ENCODE measurements around the gene FGF14.

FGF14 gene

GRCh38 chr13:102355251-102355650 lies 46.6 kb downstream of the FGF14 start:
- H3K4me1 ChIP-seq (ENCODE audit: control insufficient read depth in 2 of 2, insufficient read depth in 1 of 2, low read depth in 1 of 2, low read length in 2 of 2): peaks cover 0 to 2% of the 10 kb centered on the region in 2 donors
- H2BK120ac ChIP-seq (ENCODE audit: low read depth, low read length): no peak overlapping the region
- no peak overlapping the region for H4K91ac ChIP-seq (ENCODE audit: low read depth, low read length, poor library complexity)
- no peak overlapping the region for H3K23ac ChIP-seq (ENCODE audit: low read depth, low read length, poor library complexity)
- H2AFZ ChIP-seq (ENCODE audit: low read length): no peak overlapping the region
- H3K14ac ChIP-seq (ENCODE audit: low read length): no peak overlapping the region
- H3K9me3 ChIP-seq (replicated peaks in 1 of 2; ENCODE audit: control insufficient read depth in 2 of 2, insufficient read depth in 1 of 2, low read depth in 1 of 2, low read length in 2 of 2): peaks cover 3 to 5% of the 10 kb centered on the region in 2 donors
- H2AK5ac ChIP-seq (ENCODE audit: low read depth, low read length): no peak overlapping the region
- no peak overlapping the region for H3K4me2 ChIP-seq (ENCODE audit: insufficient read depth, low read length, poor library complexity, severe bottlenecking)
- H2BK5ac ChIP-seq (ENCODE audit: low read length): no peak overlapping the region
- no peaks in the 10 kb centered on the region for H3K79me1 ChIP-seq (ENCODE audit: low read depth, low read length)
- H3K4me3 ChIP-seq (ENCODE audit: low read length in 2 of 2): no peak overlapping the region
- no peaks in the 10 kb centered on the region for H3K36me3 ChIP-seq (replicated peaks in 1 of 2; ENCODE audit: control insufficient read depth in 2 of 2, insufficient read depth in 2 of 2, low read length in 2 of 2)
- H3K18ac ChIP-seq (ENCODE audit: low read length): no peak overlapping the region
- no peak overlapping the region for H3K9ac ChIP-seq (ENCODE audit: low read depth, low read length, poor library complexity)
- no peak for DNase-seq (ENCODE audit: low spot score)
- H3K27ac ChIP-seq (replicated peaks; ENCODE audit: low read length): no peak overlapping the region
- WGBS, 2 donors (ENCODE audit: extremely low coverage in 2 of 2, insufficient read length in 2 of 2, insufficient replicate concordance in 1 of 2): no CpG with 5 or more reads among the region's 3 CpGs
- no peak overlapping the region for H2BK12ac ChIP-seq (ENCODE audit: low read length)
- no peaks in the 10 kb centered on the region for H3K27me3 ChIP-seq (ENCODE audit: control insufficient read depth in 3 of 3, insufficient read depth in 3 of 3, low read depth in 1 of 3, low read length in 3 of 3)
- H4K8ac ChIP-seq (ENCODE audit: low read depth, low read length): no peak overlapping the region
- H2BK15ac ChIP-seq (ENCODE audit: low read length): no peak overlapping the region
- H3K4ac ChIP-seq (ENCODE audit: low read length): no peak overlapping the region

GRCh38 chr13:102354011-102354410 lies 47.8 kb downstream of the FGF14 start:
- Histone ChIP-seq H4K91ac (ENCODE audit: low read depth, low read length, poor library complexity) (no peak overlapping the region), H3K23ac (ENCODE audit: low read depth, low read length, poor library complexity) (no peak overlapping the region), H2BK15ac (ENCODE audit: low read length) (no peak overlapping the region), H3K9me3 (replicated peaks in 1 of 2; ENCODE audit: control insufficient read depth in 2 of 2, insufficient read depth in 1 of 2, low read depth in 1 of 2, low read length in 2 of 2) (peaks cover 3 to 5% of the 10 kb centered on the region in 2 donors), H2AFZ (ENCODE audit: low read length) (no peak overlapping the region), H2BK120ac (ENCODE audit: low read depth, low read length) (no peak overlapping the region), H3K4ac (ENCODE audit: low read length) (no peak overlapping the region), H4K8ac (ENCODE audit: low read depth, low read length) (no peak overlapping the region), H3K27me3 (ENCODE audit: control insufficient read depth in 3 of 3, insufficient read depth in 3 of 3, low read depth in 1 of 3, low read length in 3 of 3) (no peaks in the 10 kb centered on the region), H3K27ac (replicated peaks; ENCODE audit: low read length) (no peak overlapping the region), H3K4me3 (ENCODE audit: low read length in 2 of 2) (no peak overlapping the region), H2BK12ac (ENCODE audit: low read length) (no peak overlapping the region), H3K4me1 (ENCODE audit: control insufficient read depth in 2 of 2, insufficient read depth in 1 of 2, low read depth in 1 of 2, low read length in 2 of 2) (peaks cover 0 to 2% of the 10 kb centered on the region in 2 donors), H3K14ac (ENCODE audit: low read length) (no peak overlapping the region), H3K9ac (ENCODE audit: low read depth, low read length, poor library complexity) (no peak overlapping the region), H2BK5ac (ENCODE audit: low read length) (no peak overlapping the region), H3K79me1 (ENCODE audit: low read depth, low read length) (no peaks in the 10 kb centered on the region), H3K4me2 (ENCODE audit: insufficient read depth, low read length, poor library complexity, severe bottlenecking) (no peak overlapping the region), H3K36me3 (replicated peaks in 1 of 2; ENCODE audit: control insufficient read depth in 2 of 2, insufficient read depth in 2 of 2, low read length in 2 of 2) (no peaks in the 10 kb centered on the region), H3K18ac (ENCODE audit: low read length) (no peak overlapping the region), H2AK5ac (ENCODE audit: low read depth, low read length) (no peak overlapping the region)
- no CpG with 5 or more reads among the region's 1 CpG for WGBS, 2 donors (ENCODE audit: extremely low coverage in 2 of 2, insufficient read length in 2 of 2, insufficient replicate concordance in 1 of 2)
- DNase-seq (ENCODE audit: low spot score): no peak

GRCh38 chr13:102351521-102351920 lies 50.3 kb downstream of the FGF14 start:
- H3K9ac ChIP-seq (ENCODE audit: low read depth, low read length, poor library complexity): no peak overlapping the region

GRCh38 chr13:102347490-102347889 lies 54.4 kb downstream of the FGF14 start:
- Histone ChIP-seq H3K18ac (ENCODE audit: low read length) (no peak overlapping the region), H2BK15ac (ENCODE audit: low read length) (no peak overlapping the region), H2AFZ (ENCODE audit: low read length) (no peak overlapping the region), H3K9ac (ENCODE audit: low read depth, low read length, poor library complexity) (no peak overlapping the region), H3K27me3 (ENCODE audit: control insufficient read depth in 3 of 3, insufficient read depth in 3 of 3, low read depth in 1 of 3, low read length in 3 of 3) (no peaks in the 10 kb centered on the region), H3K4me2 (ENCODE audit: insufficient read depth, low read length, poor library complexity, severe bottlenecking) (no peak overlapping the region), H4K8ac (ENCODE audit: low read depth, low read length) (no peak overlapping the region), H3K4me3 (ENCODE audit: low read length in 2 of 2) (no peak overlapping the region), H3K79me1 (ENCODE audit: low read depth, low read length) (no peaks in the 10 kb centered on the region), H2AK5ac (ENCODE audit: low read depth, low read length) (no peak overlapping the region), H3K9me3 (replicated peaks in 1 of 2; ENCODE audit: control insufficient read depth in 2 of 2, insufficient read depth in 1 of 2, low read depth in 1 of 2, low read length in 2 of 2) (no peaks in the 10 kb centered on the region), H3K4me1 (ENCODE audit: control insufficient read depth in 2 of 2, insufficient read depth in 1 of 2, low read depth in 1 of 2, low read length in 2 of 2) (peaks cover 5 to 6% of the 10 kb centered on the region in 2 donors), H3K27ac (replicated peaks; ENCODE audit: low read length) (no peak overlapping the region), H2BK12ac (ENCODE audit: low read length) (no peak overlapping the region), H2BK5ac (ENCODE audit: low read length) (no peak overlapping the region), H3K14ac (ENCODE audit: low read length) (no peak overlapping the region), H3K4ac (ENCODE audit: low read length) (no peak overlapping the region), H3K23ac (ENCODE audit: low read depth, low read length, poor library complexity) (no peak overlapping the region), H3K36me3 (replicated peaks in 1 of 2; ENCODE audit: control insufficient read depth in 2 of 2, insufficient read depth in 2 of 2, low read length in 2 of 2) (no peaks in the 10 kb centered on the region), H4K91ac (ENCODE audit: low read depth, low read length, poor library complexity) (no peak overlapping the region), H2BK120ac (ENCODE audit: low read depth, low read length) (no peak overlapping the region)
- DNase-seq (ENCODE audit: low spot score): no peak
- no CpG with 5 or more reads among the region's 7 CpGs for WGBS, 2 donors (ENCODE audit: extremely low coverage in 2 of 2, insufficient read length in 2 of 2, insufficient replicate concordance in 1 of 2)

More at GRCh38 chr13:102351521-102351920, 50.3 kb downstream of the FGF14 start:
- Histone ChIP-seq H4K8ac (ENCODE audit: low read depth, low read length) (no peak overlapping the region), H2BK5ac (ENCODE audit: low read length) (no peak overlapping the region), H3K18ac (ENCODE audit: low read length) (no peak overlapping the region), H3K79me1 (ENCODE audit: low read depth, low read length) (no peaks in the 10 kb centered on the region), H3K9me3 (replicated peaks in 1 of 2; ENCODE audit: control insufficient read depth in 2 of 2, insufficient read depth in 1 of 2, low read depth in 1 of 2, low read length in 2 of 2) (peaks cover 3 to 5% of the 10 kb centered on the region in 2 donors), H3K23ac (ENCODE audit: low read depth, low read length, poor library complexity) (no peak overlapping the region), H3K4me2 (ENCODE audit: insufficient read depth, low read length, poor library complexity, severe bottlenecking) (no peak overlapping the region), H3K36me3 (replicated peaks in 1 of 2; ENCODE audit: control insufficient read depth in 2 of 2, insufficient read depth in 2 of 2, low read length in 2 of 2) (no peaks in the 10 kb centered on the region), H4K91ac (ENCODE audit: low read depth, low read length, poor library complexity) (no peak overlapping the region), H2AFZ (ENCODE audit: low read length) (no peak overlapping the region), H3K27ac (replicated peaks; ENCODE audit: low read length) (no peak overlapping the region), H3K4ac (ENCODE audit: low read length) (no peak overlapping the region), H3K27me3 (ENCODE audit: control insufficient read depth in 3 of 3, insufficient read depth in 3 of 3, low read depth in 1 of 3, low read length in 3 of 3) (no peaks in the 10 kb centered on the region), H3K14ac (ENCODE audit: low read length) (no peak overlapping the region), H2AK5ac (ENCODE audit: low read depth, low read length) (no peak overlapping the region), H2BK12ac (ENCODE audit: low read length) (no peak overlapping the region), H2BK120ac (ENCODE audit: low read depth, low read length) (no peak overlapping the region), H3K4me1 (ENCODE audit: control insufficient read depth in 2 of 2, insufficient read depth in 1 of 2, low read depth in 1 of 2, low read length in 2 of 2) (peaks cover 2 to 3% of the 10 kb centered on the region in 2 donors), H2BK15ac (ENCODE audit: low read length) (no peak overlapping the region), H3K4me3 (ENCODE audit: low read length in 2 of 2) (no peak overlapping the region)
- WGBS, 2 donors (ENCODE audit: extremely low coverage in 2 of 2, insufficient read length in 2 of 2, insufficient replicate concordance in 1 of 2): no CpG with 5 or more reads among the region's 5 CpGs
- DNase-seq (ENCODE audit: low spot score): no peak

Measured in neuronal stem cell (in vitro differentiated cells).